Breast epithelium (tissue), 3 donors: ENCODE measurements around the gene IRF1.

Experiments
- CTCF ChIP-seq, 3 donors: fragments of 450-650 bp; IDR thresholded peaks; one replicate each; pipeline ENCODE4 v1.5.1; 2016 to 2017; ENCODE audit warnings: antibody characterized with exemption in 3 of 3, mild to moderate bottlenecking in 3 of 3, moderate library complexity in 3 of 3
- POLR2A ChIP-seq: fragments of 450-650 bp; IDR thresholded peaks from one replicate; pipeline ENCODE4 v1.6.1; 2016; ENCODE audit warnings: antibody characterized with exemption, mild to moderate bottlenecking, moderate library complexity
- POLR2AphosphoS5 ChIP-seq, 3 donors: sonication (generic); formaldehyde crosslinking; IDR thresholded peaks; one replicate each; pipeline ENCODE4 v1.6.1; 2017; ENCODE audit warnings: antibody characterized with exemption in 3 of 3

- no peak for TF ChIP-seq CTCF (IDR thresholded peaks at IDR 0.05)
- no peak for TF ChIP-seq POLR2A
- no peak for TF ChIP-seq POLR2AphosphoS5 (IDR thresholded peaks at IDR 0.05)
Observed at GRCh38 chr5:132504746-132505145, 14.2 kb upstream of the IRF1 start.
